Ectodermal cell (in vitro differentiated cells): Measurements from ENCODE around the gene RIPOR3.
"Not testable (repeated sequence)": the region's sequence is repeated elsewhere in the genome, so short reads cannot be mapped to it uniquely, and the experiment has no call there.

Experiments used
- H3K27ac ChIP-seq: 2 replicates; pipeline ENCODE4 v1.7.0; 2013; ENCODE audit warnings: mild to moderate bottlenecking, low read depth, low read length; ENCODE audit not compliant: insufficient read depth, poor library complexity, severe bottlenecking
- H3K27me3 ChIP-seq: 2 replicates; pipeline ENCODE4 v1.7.0; 2013; ENCODE audit warnings: mild to moderate bottlenecking, low read length; ENCODE audit not compliant: insufficient read depth, control insufficient read depth, poor library complexity, severe bottlenecking
- H3K36me3 ChIP-seq: one replicate; pipeline ENCODE4 v1.7.0; 2013; ENCODE audit warnings: low read length; ENCODE audit not compliant: control insufficient read depth, insufficient read depth
- H3K4me1 ChIP-seq: one replicate; pipeline ENCODE4 v1.7.0; 2013; ENCODE audit warnings: low read length; ENCODE audit not compliant: control insufficient read depth, insufficient read depth
- H3K4me3 ChIP-seq: 2 replicates; pipeline ENCODE4 v1.7.0; 2013; ENCODE audit warnings: low read depth, low read length, control low read depth; ENCODE audit not compliant: insufficient read depth
- H3K9me3 ChIP-seq: 2 replicates; pipeline ENCODE4 v1.7.0; 2013; ENCODE audit warnings: mild to moderate bottlenecking, low read length, moderate library complexity; ENCODE audit not compliant: control insufficient read depth
- WGBS, 2 experiments: methylation state at CpG; one replicate each; pipeline ENCODE4 v1.1.7; 2013; ENCODE audit warnings: missing lambda C conversion rate in 2 of 2; 5-methylcytosine and 5-hydroxymethylcytosine counted together

RIPOR3 gene

DNA sequence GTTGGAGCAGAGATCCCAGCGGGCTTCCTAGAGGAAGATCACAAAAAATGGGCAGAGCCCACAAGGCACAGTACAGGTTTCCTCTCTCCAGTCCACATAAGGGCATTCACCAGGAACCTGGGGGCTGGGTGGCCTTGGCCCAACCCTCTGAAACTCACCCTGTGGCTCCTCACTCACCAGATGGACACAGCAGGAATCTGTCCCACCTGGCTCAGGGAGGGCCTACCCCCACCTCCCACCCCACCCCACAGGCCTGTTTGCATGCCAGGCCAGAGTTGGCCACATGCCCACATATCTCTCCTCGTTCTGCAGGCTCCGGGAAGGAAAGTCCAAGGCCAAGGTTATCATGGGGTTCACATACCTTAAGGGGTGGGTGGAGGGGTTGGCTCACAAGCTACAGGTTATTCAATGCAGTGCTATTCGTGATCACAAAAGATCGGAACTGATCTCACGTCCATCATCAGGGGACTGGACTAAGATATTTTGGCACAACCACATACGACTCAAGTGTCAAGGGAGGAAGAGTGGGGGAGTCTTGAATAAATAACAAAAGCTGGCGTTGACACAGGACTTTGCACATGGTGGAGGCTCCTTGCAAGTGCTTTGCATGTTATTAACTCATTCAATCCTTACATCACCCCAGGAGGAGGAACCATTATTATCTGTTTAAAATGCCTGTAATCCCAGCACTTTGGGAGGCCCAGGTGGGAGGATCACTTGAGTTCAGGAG, 13.0 kb downstream of the RIPOR3 start:
- Histone ChIP-seq H3K36me3 (no peaks in the 10 kb centered on the region), H3K27ac (no peak overlapping the region), H3K9me3 (no peaks in the 10 kb centered on the region), H3K4me1 (peaks cover 4% of the 10 kb centered on the region), H3K4me3 (no peak overlapping the region), H3K27me3 (no peaks in the 10 kb centered on the region)
- 94% methylated on average over 8 of the region's 8 CpGs for WGBS, 2 experiments

DNA sequence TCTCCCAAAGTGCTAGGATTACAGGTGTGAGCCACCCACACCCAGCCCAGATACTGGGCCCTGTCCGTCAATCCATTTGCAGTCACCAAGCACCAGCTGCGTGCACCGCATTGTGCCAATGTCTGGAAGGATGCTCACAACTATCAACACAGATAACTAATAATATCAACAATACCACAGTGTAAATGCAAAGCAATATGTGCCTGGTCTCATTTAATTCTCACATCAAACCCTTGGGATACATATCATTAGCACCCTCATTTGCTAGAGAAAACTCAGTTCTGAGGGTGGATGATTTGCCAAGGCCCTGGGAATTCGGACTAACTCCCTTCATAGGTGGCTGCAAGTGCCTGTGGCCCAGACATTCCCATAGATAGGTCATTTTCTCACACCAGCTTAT, 14.5 kb downstream of the RIPOR3 start:
- 92 to 93% methylated on average over 4 of the region's 4 CpGs for WGBS, 2 experiments
- Histone ChIP-seq H3K27ac (no peak overlapping the region), H3K4me3 (no peak overlapping the region)

DNA sequence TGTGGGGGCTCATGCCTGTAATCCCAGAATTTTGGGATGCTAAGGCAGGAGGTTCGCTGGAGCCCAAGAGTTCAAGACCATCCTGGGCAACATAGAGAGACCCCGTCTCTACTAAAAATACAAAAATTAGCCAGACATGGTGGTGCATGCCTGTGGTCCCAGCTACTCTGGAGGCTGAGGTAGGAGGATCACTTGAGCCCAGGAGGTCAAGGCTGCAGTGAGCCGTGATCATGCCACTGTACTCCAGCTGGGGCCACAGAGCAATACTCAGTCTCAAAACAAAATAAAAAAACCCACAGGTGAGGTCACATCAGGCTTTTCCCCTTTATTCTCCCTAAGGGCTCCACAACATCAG, 15.0 kb downstream of the RIPOR3 start:
- 90 to 96% methylated on average over 3 of the region's 3 CpGs for WGBS, 2 experiments
- not testable (repeated sequence) for H3K36me3 ChIP-seq, H3K27ac ChIP-seq, H3K4me1 ChIP-seq, H3K27me3 ChIP-seq, H3K9me3 ChIP-seq, H3K4me3 ChIP-seq

More for the DNA sequence above, 14.5 kb downstream of the RIPOR3 start:
- no peaks in the 10 kb centered on the region for H3K27me3 ChIP-seq
- H3K9me3 ChIP-seq: no peaks in the 10 kb centered on the region
- no peaks in the 10 kb centered on the region for H3K36me3 ChIP-seq
- H3K4me1 ChIP-seq: peaks cover 4% of the 10 kb centered on the region

DNA sequence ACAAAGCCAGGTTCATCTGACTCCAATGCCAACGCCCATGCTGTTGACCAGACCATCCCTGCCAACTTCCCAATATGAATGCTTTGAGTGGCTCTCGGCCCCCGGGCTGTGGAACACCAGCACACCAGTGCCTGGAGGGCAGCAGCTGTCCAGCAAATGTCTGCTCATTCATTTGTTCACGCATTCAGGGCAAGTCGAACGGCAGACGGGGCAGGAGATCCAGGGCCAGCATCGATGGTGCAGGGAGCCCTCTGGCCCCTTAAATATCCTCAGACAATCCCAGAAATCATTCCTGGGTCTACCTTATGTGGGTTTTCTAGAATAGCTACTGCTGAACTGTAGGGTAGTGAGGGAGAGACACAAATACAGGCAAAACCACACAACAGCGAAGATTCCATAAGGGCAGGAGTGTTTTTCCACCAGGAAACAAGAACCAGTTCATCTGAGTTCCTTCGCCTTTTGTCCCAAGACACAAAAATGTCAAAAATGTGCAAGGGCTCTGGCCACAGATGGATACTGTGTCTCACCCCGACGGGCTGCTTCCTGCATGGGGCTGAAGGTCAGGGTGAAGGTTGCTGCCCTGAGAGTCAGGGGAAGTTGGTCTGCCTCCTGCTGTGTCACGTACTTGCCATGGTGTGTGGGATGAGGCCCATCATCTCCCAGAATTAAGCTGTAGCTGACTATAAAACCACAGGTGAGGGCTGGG, 15.5 kb downstream of the RIPOR3 start:
- WGBS, 2 experiments: 68 to 70% methylated on average over 13 of the region's 13 CpGs
- peaks cover 4% of the 10 kb centered on the region for H3K4me1 ChIP-seq

DNA sequence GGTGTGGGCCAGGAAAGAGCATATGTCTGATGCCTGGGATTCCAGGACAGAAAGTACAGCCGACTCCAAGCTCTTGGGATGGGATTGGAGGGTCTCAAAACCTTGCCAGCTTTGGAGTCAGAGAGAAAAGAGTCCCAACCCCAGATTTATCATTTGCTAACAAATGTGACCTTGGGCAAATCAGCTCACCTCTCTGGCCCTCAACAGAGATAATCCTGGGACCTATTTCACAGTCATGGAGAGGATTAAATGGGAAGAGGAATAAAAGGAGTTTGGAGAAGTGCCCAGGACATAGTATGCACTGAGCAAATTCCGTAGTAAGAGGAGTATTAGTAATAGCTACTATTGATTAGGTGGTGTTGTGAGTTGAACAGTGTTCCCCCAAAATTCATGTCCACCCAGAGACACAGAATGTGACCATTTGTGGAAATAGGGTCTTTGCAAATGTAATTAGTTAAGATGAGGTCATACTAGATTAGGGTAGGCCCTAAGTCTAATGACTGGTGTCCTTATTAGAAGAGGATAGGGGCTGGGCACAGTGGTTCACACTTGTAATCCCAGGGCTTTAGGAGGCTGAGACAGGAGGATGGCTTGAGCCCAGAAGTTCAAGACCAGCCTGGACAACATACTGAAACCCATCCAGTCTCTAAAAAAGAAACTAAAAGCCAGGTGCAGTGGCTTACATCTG, 17.1 kb downstream of the RIPOR3 start:
- 42 to 50% methylated on average over 2 of the region's 2 CpGs for WGBS, 2 experiments
- Histone ChIP-seq H3K4me3 (no peak overlapping the region), H3K4me1 (no peaks in the 10 kb centered on the region), H3K36me3 (no peaks in the 10 kb centered on the region), H3K27me3 (no peaks in the 10 kb centered on the region), H3K9me3 (no peaks in the 10 kb centered on the region), H3K27ac (no peak overlapping the region)

More for the DNA sequence above, 15.5 kb downstream of the RIPOR3 start:
- no peak overlapping the region for H3K4me3 ChIP-seq
- H3K36me3 ChIP-seq: no peaks in the 10 kb centered on the region
- H3K27ac ChIP-seq: no peak overlapping the region
- no peaks in the 10 kb centered on the region for H3K9me3 ChIP-seq
- H3K27me3 ChIP-seq: no peaks in the 10 kb centered on the region

DNA sequence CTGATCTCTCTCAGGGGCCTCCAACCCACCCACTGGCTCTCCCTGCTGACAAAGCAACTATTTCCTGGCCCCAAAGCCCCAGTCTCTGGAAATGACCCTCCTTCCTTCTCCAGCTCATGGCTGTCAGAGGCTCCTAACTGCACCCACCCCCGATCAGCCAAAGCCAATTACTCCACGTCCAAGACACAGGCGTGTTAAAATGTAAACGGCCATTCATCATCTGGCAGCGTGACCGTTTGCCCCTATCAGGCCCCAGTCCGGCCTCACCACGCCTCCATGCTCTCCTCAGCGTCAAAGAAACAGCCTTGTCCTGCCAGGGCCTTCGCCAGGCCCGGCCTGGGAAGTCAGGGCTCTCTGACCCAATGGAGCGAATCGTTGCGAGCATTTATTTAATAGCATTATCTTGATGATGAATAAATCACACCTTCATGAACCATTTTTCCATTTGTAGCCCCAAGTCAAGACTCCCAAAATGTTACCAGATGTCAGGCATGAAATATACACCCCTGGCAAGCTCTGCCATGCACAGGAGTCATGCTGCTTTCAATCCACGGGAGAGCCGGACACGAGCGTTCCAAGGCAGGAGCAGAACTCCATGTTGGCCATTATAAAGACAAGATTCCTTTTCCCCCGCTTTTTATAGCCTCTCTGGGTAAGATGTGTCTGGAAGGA, 17.7 kb downstream of the RIPOR3 start:
- Histone ChIP-seq H3K4me3 (no peak overlapping the region), H3K27me3 (no peaks in the 10 kb centered on the region), H3K4me1 (no peaks in the 10 kb centered on the region), H3K9me3 (no peaks in the 10 kb centered on the region), H3K36me3 (no peaks in the 10 kb centered on the region), H3K27ac (no peak overlapping the region)
- WGBS, 2 experiments: 92 to 94% methylated on average over 19 of the region's 19 CpGs

DNA sequence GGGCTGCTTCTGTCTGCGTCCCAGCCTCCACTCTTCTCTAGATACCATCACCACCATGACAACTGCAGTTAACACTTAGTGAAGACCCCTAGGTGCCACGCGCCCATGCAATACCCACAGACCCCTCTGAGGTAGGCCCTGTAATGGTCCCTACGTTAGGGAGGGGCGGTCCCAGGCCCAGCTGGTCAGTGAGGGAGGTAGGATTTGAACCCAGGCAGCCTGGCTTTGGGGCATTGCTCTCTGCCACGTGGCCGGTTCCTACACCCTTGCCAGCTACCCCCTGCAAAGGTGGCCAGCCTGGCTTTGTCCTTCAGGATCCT, 18.2 kb downstream of the RIPOR3 start:
- no peaks in the 10 kb centered on the region for H3K27me3 ChIP-seq
- no peaks in the 10 kb centered on the region for H3K9me3 ChIP-seq
- H3K4me3 ChIP-seq: no peak overlapping the region
- H3K36me3 ChIP-seq: no peaks in the 10 kb centered on the region
- 93 to 94% methylated on average over 7 of the region's 7 CpGs for WGBS, 2 experiments
- no peak overlapping the region for H3K27ac ChIP-seq
- H3K4me1 ChIP-seq: no peaks in the 10 kb centered on the region

DNA sequence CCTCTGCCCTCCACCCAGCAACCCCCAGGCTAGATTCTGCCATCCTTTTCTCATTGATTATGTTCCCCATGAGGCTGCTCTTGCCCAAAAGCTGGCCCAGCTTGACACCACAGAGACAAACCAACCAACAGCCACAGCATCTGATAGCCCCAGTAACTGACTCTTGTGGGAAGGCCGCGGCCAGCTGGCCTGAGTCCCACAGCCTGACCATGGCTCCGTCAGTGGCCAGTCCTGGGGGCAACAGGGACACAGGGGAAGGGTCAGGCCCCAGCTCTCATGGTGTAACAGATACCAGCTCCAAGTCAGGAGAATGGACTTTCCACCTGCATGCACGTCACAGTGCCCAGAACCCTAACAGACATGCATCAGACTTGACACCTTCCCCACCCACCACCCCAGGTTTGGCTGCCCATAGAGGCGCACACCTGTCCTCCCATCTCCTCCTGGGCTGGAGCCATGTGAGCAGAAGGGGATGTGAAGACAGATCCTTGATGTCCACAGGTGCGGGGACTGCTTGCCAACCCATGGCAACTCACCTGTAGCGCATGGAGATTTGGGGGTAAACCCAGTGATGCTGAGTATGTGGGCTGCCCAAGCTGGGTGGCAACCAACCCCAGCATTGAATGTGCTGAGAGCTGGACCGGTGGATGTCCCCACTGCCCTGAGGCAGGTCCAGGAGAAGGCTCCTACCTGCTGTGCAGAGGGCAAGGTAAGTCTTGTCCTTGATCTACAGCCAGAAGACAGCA, 18.8 kb downstream of the RIPOR3 start:
- 93 to 97% methylated on average over 8 of the region's 8 CpGs for WGBS, 2 experiments

DNA sequence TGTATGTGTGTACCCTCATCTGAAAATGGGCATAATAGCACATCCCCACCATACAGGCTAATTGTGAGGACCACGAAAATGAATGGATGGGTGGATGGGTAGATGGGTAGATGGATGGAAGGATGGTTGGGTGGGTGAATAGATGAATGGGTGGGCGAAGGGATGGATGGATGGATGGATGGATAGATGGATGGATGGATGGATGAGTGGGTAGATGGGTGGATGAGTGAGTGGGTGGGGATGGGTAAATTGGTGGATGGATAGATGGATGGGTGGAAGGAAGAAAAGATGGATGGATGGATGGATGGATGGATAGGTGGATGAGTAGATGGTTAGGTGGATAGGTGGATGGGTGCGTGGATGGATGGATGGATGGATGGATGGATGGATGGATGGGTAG, 19.7 kb downstream of the RIPOR3 start:
- Histone ChIP-seq H3K4me1 (no peaks in the 10 kb centered on the region), H3K4me3 (no peak overlapping the region), H3K9me3 (no peaks in the 10 kb centered on the region), H3K36me3 (no peaks in the 10 kb centered on the region), H3K27me3 (no peaks in the 10 kb centered on the region), H3K27ac (no peak overlapping the region)
- 92 to 93% methylated on average over 3 of the region's 3 CpGs for whole genome bisulfite sequencing, 2 experiments

More for the DNA sequence above, 18.8 kb downstream of the RIPOR3 start:
- H3K9me3 ChIP-seq: no peaks in the 10 kb centered on the region
- H3K36me3 ChIP-seq: no peaks in the 10 kb centered on the region
- H3K27me3 ChIP-seq: no peaks in the 10 kb centered on the region
- no peak overlapping the region for H3K27ac ChIP-seq
- H3K4me1 ChIP-seq: no peaks in the 10 kb centered on the region
- H3K4me3 ChIP-seq: no peak overlapping the region
